Mammary epithelial cell (primary cell): ENCODE data around the gene TMED5.

Experiments
- EZH2 ChIP-seq: IDR thresholded peaks from 2 replicates; pipeline ENCODE4 v1.6.1; 2012; ENCODE audit warnings: low read length, inconsistent platforms, borderline replicate concordance
- TF ChIP-seq, protein P1 (sequence below), 2 donors: IDR thresholded peaks in 1 of 2; conservative IDR thresholded peaks in 1 of 2; 2 replicates each; pipeline ENCODE4 v1.5.1; 2011 to 2012; ENCODE audit warnings: inconsistent platforms in 2 of 2, low read length in 2 of 2, mild to moderate bottlenecking in 2 of 2, control low read depth in 1 of 2, low read depth in 1 of 2; ENCODE audit not compliant: insufficient read depth in 1 of 2; ENCODE audit errors: extremely low read depth in 1 of 2

DNA sequence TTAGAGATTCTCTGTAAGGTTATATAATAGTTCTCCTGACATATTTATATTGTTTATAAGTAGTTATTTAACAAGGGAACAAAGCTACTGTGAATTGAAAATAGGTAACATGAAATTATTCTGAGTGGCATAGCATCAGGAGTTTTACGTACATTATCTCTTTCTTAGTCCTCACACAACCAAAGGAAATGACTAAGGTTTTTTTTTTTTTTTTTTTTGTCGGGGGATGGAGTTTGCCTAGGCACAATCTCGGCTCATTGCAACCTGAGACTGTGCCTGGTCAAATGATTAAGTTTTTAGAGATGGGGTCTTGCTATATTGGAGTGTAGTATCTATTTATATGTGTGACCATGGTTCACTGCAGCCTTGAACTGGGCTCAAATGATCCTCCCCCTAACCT is 24.9 kb downstream of the TMED5 start:
- TF ChIP-seq EZH2, result no peak
- TF ChIP-seq, protein P1, sequence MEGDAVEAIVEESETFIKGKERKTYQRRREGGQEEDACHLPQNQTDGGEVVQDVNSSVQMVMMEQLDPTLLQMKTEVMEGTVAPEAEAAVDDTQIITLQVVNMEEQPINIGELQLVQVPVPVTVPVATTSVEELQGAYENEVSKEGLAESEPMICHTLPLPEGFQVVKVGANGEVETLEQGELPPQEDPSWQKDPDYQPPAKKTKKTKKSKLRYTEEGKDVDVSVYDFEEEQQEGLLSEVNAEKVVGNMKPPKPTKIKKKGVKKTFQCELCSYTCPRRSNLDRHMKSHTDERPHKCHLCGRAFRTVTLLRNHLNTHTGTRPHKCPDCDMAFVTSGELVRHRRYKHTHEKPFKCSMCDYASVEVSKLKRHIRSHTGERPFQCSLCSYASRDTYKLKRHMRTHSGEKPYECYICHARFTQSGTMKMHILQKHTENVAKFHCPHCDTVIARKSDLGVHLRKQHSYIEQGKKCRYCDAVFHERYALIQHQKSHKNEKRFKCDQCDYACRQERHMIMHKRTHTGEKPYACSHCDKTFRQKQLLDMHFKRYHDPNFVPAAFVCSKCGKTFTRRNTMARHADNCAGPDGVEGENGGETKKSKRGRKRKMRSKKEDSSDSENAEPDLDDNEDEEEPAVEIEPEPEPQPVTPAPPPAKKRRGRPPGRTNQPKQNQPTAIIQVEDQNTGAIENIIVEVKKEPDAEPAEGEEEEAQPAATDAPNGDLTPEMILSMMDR (conservative IDR thresholded peaks at IDR 0.05 in 1 of 2, IDR thresholded peaks at IDR 0.05 in 1 of 2; ENCODE audit: extremely low read depth in 1 of 2, insufficient read depth in 1 of 2, low read depth in 1 of 2, low read length in 2 of 2), result no peak
